IPS DF 4.7 (cell line): ENCODE results near the gene SLC25A13.
"Not testable (repeated sequence)": the region's sequence is repeated elsewhere in the genome, so short reads cannot be mapped to it uniquely, and the experiment has no call there.

Experiments used
- DNase-seq: peaks from one replicate; pipeline ENCODE4 v3.0.0-alpha.2; 2013; ENCODE audit warnings: low spot score; ENCODE audit errors: extremely low read depth

The SLC25A13 gene

GRCh38 chr7:96326752-96327151 lies 4.9 kb upstream of the SLC25A13 start:
- DNase-seq, result not testable (repeated sequence)

- no peak for DNase-seq
Observed at GRCh38 chr7:96322847-96323461, 1.1 kb upstream of the SLC25A13 start.

- no peak for DNase-seq
Observed at GRCh38 chr7:96322373-96322695, 436 bp upstream of the SLC25A13 start.

GRCh38 chr7:96321031-96321657 lies 754 bp downstream of the SLC25A13 start:
- peak; percentile 71 for DNase-seq

- DNase-seq, result no peak
Observed at GRCh38 chr7:96320442-96320841, 1.5 kb downstream of the SLC25A13 start.

GRCh38 chr7:96319439-96319838 lies 2.5 kb downstream of the SLC25A13 start:
- no peak for DNase-seq

- DNase-seq, result no peak
Observed at GRCh38 chr7:96316949-96317348, 4.9 kb downstream of the SLC25A13 start.

GRCh38 chr7:96315125-96315512 lies 6.8 kb downstream of the SLC25A13 start:
- no peak for DNase-seq

- no peak for DNase-seq
Observed at GRCh38 chr7:96314402-96315124, 7.3 kb downstream of the SLC25A13 start.

GRCh38 chr7:96313940-96314339 lies 8.0 kb downstream of the SLC25A13 start:
- DNase-seq, result no peak

GRCh38 chr7:96312502-96312901 lies 9.4 kb downstream of the SLC25A13 start:
- DNase-seq, result no peak

GRCh38 chr7:96311967-96312366 lies 9.9 kb downstream of the SLC25A13 start:
- DNase-seq, result no peak

- no peak for DNase-seq
Observed at GRCh38 chr7:96310110-96310509, 11.8 kb downstream of the SLC25A13 start.

GRCh38 chr7:96308950-96309263 lies 13.0 kb downstream of the SLC25A13 start:
- DNase-seq, result no peak

GRCh38 chr7:96308253-96308949 lies 13.5 kb downstream of the SLC25A13 start:
- no peak for DNase-seq

- DNase-seq, result no peak
Observed at GRCh38 chr7:96306385-96307125, 15.3 kb downstream of the SLC25A13 start.

GRCh38 chr7:96305915-96306314 lies 16.0 kb downstream of the SLC25A13 start:
- no peak for DNase-seq

- DNase-seq, result no peak
Observed at GRCh38 chr7:96304573-96304972, 17.3 kb downstream of the SLC25A13 start.

GRCh38 chr7:96303686-96304443 lies 18.0 kb downstream of the SLC25A13 start:
- no peak for DNase-seq

GRCh38 chr7:96303105-96303685 lies 18.7 kb downstream of the SLC25A13 start:
- no peak for DNase-seq

- DNase-seq, result no peak
Observed at GRCh38 chr7:96300986-96301385, 20.9 kb downstream of the SLC25A13 start.
